ENCODE measurements around the gene TPCN1.

TPCN1 gene

DNA sequence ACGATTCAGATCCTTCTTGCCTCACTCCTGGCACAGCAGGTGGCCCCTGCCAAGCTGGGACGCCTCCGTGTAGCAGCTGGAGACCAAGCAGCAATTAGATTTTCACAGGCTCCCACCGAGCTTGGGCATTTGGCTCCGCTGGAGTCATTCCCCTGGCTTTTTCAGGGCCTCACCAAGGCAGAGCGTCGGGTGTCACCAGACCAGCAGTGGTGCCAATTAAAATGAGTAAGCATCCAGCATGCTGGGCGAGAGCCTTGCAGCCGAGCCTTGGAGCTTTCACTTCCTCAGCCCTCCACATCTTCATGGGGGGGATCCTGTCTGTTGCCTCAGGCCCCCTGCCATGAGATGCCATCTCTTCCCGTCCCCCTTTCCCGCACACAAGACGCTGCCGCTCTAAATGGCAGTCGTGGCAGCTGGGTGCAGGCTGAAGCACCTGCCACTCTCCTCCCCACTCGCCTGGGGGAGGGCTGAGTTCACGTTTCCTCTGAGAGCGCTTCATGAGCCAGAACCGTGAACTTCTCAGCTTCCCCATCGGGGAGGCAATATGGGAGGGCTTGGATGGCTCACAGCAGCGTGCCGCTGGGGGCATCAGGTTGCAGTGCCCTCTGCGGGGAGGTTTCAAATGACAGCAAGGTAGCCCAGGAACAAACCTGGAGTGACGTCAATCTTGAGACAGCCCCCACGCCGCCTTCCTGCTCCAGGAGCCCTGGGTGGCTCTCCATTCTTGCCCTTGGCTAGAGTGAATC lies 11.7 kb downstream of the TPCN1 start:
- H3K27ac ChIP-seq: 0 out of 2 replicates have a peak overlapping the region, but pooled peaks have one; percentile 2
- no peak for TF ChIP-seq CTCF (IDR thresholded peaks at IDR 0.05)
- no peak for TF ChIP-seq ZFX (IDR thresholded peaks at IDR 0.05; ENCODE audit: borderline replicate concordance)

GRCh38 chr12:113233967-113234366 lies 12.7 kb downstream of the TPCN1 start:
- TF ChIP-seq ZFX (IDR thresholded peaks at IDR 0.05; ENCODE audit: borderline replicate concordance): no peak
- TF ChIP-seq CTCF (IDR thresholded peaks at IDR 0.05): no peak
- H3K27ac ChIP-seq: peak overlapping the region; percentile 32

GRCh38 chr12:113234483-113234882 lies 13.2 kb downstream of the TPCN1 start:
- no peak for TF ChIP-seq CTCF (IDR thresholded peaks at IDR 0.05)
- no peak for TF ChIP-seq ZFX (IDR thresholded peaks at IDR 0.05; ENCODE audit: borderline replicate concordance)
- H3K27ac ChIP-seq: peak overlapping the region; percentile 32

DNA sequence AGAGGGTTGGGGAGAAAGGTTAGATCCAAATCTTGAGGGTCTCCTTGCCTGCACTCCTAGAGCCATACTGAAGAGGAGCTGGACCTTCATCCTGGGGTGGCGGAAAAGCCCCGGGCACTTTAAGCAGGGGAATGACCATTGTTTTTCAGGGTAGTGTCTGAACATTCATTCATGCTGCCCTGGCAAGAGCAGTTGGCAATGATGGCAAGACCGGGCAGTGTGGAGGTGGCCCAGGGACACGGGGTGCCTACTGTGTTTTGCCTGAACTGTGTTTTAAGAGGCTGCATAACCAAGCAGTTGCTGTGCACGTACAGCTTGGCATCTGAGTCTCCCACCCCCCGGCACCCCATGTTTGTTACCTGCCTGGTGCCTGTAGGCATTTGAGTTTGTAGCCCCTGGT lies 14.7 kb downstream of the TPCN1 start:
- TF ChIP-seq CTCF (IDR thresholded peaks at IDR 0.05) (no peak), ZFX (IDR thresholded peaks at IDR 0.05; ENCODE audit: borderline replicate concordance) (no peak)
- 0 out of 2 replicates have a peak overlapping the region, but pooled peaks have one; percentile 6 for H3K27ac ChIP-seq

DNA sequence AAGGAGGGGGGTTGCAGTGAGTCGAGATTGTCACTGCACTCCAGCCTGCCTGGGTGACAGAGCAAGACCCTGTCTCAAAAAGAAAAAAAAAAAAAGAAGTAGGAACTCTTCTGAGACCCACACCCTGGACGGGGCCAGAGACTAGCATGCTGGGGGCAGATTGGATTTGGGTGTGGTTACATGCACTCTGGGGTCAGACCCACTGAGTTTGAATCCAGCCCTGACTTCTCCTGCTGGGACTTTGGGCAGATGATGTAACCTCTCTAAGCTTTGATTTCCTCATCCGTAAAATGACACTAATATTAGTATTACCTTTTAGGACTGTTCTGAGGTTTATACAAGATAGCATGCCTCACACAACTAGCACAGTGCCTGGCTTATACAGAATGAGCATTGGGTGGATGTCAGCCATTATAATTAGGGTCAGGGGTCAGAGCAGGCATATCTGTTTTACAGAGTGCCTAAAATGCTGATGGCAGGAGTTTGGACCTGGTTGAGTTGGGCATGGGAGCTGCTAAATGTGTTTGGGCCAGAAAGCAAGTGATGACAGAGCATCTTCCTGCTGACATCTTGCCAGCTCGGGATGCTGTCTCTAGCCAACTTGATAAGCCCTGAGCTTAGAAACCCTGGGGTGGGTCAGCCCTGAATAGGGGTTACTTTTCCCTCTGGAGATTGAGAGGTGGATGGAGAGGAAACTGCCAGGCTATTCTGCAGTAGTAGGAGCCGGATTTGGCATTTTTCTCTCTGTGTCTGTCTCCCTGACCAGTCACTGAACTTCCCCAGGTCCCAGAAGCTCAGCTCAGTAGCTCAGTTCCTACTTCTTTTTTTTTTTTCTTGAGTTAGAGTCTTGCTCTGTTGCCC lies 15.5 kb downstream of the TPCN1 start:
- TF ChIP-seq ZFX (IDR thresholded peaks at IDR 0.05; ENCODE audit: borderline replicate concordance) (no peak), CTCF (IDR thresholded peaks at IDR 0.05) (no peak)
- peak overlapping the region; percentile 6; the same call in 1 of the 2 replicates for H3K27ac ChIP-seq

DNA sequence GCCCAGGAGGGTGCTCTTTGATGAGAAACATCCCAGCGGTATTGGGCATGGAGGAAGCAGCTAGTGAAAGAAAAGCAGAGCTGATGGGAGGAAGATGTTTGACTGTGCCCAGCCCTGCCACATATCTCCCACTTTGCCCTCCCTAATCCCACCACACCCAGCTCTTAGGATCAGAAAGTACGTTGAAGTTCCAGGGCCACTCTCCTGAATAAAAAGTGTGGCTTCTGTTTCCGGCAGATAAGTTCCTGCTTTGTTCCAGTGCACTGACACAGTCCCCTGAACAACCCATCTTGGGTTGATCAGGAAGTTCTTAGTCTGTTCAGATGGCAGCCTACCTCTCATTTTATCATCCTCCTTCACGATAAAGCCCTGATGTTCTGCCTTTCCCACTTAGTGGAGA lies 16.5 kb downstream of the TPCN1 start:
- TF ChIP-seq CTCF (IDR thresholded peaks at IDR 0.05): no peak
- H3K27ac ChIP-seq: peak overlapping the region; percentile 99

GRCh38 chr12:113238309-113238708 lies 17.0 kb downstream of the TPCN1 start:
- peak overlapping the region; percentile 99 for H3K27ac ChIP-seq
- TF ChIP-seq CTCF (IDR thresholded peaks at IDR 0.05) (no peak), ZFX (IDR thresholded peaks at IDR 0.05; ENCODE audit: borderline replicate concordance) (no peak)

All from 22Rv1 (cell line).